ENCODE data around the gene PSMC4. TPM values are rescaled to one million over a fixed set of nuclear protein-coding genes. Genes with fewer than 3 reads are reported as not detected.

Gene PSMC4
- polyA plus RNA-seq, 5 donors: 49.7 to 72.4 (median 52.7) TPM

- DNase-seq: no peak
Measured at GRCh38 chr19:39983695-39984300, 12.8 kb downstream of the PSMC4 start.

- DNase-seq: no peak
Measured at GRCh38 chr19:39986643-39987042, 15.7 kb downstream of the PSMC4 start.

DNA sequence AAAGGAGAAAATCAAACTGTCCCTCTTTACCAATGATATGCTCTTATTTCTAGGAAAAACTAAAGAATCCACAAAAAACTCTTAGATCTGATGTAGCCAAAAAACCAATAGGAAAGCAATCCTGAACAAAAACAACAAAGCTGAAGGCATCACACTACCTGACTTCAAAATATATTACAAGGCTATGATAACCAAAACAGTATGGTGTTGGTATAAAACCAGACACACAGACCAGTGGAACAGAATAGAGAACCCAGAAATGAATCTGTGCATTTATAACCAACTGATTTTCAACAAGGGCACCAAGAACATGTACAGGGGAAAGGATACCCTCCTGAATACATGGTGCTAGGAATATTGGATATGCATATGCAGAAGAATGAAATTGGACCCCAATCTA is 16.2 kb downstream of the PSMC4 start:
- no peak for DNase-seq

- DNase-seq: no peak
Measured at GRCh38 chr19:39987596-39987995, 16.6 kb downstream of the PSMC4 start.

- no peak for DNase-seq
Measured at GRCh38 chr19:39993605-39994004, 22.6 kb downstream of the PSMC4 start.

DNA sequence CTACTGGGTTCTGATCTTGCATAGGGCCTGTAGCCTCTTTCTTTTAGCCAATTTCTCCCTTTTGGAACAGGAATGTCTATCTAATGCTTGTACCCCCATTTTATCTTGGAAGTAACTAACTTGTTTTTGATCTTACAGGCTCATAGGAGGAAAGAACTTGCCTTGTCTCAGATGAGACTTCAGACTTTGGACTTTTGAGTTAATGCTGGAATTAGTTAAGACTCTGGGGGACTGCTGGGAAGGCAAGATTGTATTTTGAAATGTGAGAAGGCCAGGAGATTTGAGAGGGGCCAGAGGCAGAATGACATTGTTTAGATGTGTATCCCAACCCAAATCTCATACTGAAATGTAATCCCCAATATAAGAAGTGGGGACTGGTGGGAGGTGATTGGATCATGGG is 23.4 kb downstream of the PSMC4 start:
- no peak for DNase-seq

DNA sequence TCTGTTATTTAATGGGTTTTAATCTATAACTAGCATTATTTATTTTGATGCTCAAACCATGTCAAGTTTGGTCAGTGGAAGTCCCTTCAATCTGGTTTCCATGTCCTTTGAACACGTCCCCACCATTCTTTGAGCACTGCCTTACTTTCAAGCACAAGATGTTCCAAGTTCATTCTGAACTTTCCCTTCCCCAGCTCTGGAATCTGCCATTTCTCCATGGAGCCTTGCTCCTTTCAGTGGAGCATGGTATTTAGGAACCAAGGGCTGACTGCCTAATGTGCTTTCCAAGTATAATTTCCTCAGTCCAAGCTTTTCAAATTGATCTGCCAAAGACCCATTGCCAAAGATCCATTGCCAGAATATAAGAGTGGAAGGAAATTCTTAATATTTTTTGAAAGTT is 24.8 kb downstream of the PSMC4 start:
- no peak for DNase-seq

GRCh38 chr19:39996218-39996810 is 25.3 kb downstream of the PSMC4 start:
- DNase-seq: no peak

DNA sequence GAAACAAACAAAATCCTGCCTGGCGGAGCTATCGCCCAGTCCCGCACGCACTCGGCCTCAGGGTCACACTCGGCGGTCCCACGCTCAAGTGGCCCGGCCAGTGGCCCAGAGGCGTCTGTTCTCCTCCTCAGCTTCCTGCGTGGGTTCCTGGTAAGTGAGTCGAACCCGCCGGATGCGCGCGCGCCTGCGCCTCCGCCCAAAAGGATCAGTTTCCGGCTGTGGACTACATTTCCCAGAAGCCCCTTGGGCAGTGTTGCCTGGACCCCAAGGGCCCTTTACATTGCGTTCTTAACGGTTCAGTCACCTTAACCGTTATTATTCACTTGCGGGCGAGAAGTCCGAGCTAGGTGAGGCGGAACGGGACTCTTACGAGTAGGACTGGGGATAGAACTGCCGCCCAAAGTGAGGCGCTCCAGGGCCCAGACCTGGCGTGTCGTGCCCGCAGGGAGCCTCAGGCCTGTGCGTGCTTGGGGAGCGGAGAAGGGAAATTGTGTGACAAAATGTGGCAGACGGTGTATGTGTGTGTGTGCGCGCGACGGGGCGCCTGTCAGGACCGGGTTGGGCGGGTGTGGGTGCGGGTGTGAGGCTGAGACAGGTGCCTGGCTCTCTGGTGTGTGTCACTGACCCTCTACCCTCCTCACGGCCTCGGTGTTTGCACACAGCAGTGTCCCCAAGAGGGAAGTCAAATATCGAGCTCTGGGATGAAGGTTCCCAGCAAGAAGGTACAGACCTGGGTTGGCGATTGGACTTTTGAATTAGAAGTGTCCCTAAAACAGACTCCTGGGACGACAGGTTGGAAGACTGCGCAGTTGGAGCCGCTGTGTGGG is 26.1 kb downstream of the PSMC4 start, which contains the start of gene ZNF546:
ZNF546 (plus strand) TSS at position 250 of the 827 bp plus-strand sequence. CDS start 1,267 bp downstream, outside the sequence.
- peak; percentile 85 to 87 for DNase-seq

DNA sequence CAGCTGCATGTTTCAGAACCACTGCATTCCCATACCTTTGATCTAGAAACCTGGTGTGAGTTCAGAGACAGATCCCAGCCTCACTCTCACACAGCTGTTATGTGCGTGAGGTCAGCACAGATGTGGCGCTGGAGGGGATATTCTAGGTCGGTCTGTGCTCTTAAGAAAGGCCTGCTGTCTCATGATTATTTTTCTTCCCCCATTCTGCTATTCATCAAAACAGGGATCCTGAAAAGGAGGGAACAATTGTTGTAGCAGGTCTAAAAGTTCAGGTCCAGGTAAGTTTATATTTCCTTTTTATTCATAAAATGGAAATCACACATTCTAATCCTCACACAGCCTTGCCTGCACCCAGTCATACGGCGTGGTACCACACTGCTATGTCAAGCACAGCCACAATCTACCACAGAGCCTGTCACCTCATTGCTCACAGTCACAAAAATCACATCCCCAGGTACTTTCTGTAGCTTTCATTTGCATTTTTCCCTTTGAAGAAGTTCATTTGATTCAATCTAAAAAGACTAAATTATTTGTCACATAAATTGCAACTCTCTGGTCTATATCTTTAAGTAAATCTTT is 26.8 kb downstream of the PSMC4 start:
- DNase-seq: no peak

GRCh38 chr19:39998501-39998900 is 27.5 kb downstream of the PSMC4 start:
- no peak for DNase-seq

- no peak for DNase-seq
Measured at GRCh38 chr19:40005691-40006272, 34.8 kb downstream of the PSMC4 start.

DNA sequence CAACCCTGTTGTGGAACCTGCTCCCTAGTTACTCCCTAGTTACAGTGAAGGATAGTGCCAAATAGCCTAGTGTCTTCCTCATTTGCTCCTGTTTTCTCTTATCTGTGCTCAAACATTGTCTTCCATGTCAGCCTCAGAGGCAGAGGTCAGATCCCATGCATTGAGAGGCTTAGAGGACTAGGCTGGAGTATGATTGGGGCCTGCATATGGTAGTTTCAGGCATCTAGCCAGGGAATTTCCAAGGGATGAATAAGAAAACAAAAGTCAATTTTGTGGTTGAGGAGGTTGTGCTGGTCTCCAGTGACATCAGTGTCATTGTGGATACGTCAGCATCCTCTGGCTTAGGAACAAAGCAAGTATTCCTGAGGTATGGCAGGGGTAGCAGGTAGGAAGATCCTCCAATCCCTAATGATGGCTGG is 35.3 kb downstream of the PSMC4 start:
- DNase-seq: no peak

- DNase-seq: no peak
Measured at GRCh38 chr19:40009674-40010073, 38.7 kb downstream of the PSMC4 start.

DNA sequence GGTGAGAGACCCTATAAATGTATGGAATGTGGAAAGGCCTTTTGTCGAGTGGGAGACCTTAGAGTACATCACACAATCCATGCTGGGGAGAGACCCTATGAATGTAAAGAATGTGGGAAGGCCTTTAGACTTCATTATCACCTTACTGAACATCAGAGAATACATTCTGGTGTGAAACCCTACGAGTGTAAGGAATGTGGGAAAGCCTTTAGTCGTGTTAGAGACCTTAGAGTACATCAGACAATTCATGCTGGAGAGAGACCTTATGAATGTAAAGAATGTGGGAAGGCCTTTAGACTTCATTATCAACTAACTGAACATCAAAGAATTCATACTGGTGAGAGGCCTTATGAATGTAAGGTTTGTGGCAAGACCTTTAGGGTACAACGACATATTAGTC is 43.0 kb downstream of the PSMC4 start:
- no peak for DNase-seq

GRCh38 chr19:40023969-40024368 is 53.0 kb downstream of the PSMC4 start:
- DNase-seq: no peak

DNA sequence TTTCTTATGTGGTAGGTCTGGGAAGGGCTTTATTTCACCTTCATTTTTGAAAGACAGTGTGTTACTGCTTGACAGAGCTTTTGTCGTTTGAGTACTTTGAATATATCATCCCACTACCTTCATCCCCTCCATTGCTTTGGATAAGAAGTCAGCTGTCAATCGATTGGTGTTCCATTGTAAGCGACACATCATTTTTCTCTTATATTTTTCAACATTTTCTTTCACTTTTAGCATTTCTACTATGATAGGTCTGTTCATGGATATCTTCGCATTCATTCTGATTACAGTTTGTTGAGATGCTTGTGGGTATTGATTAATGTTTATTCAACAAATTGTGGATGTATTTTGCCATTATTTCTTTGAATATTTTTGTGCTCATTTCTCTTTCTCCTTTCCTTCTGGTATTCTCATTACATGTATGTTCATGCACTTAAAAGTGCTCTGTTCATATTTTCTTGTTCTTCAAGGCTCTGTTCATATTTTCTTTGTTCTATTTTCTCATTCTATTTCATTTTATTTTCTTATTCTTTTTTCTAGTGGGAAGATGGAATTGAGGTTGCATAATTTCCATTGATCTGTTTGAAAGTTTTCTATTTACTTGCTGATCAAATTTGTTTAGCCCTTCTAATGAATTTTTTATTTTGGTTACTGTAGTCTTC is 55.1 kb downstream of the PSMC4 start:
- no peak for DNase-seq

DNA sequence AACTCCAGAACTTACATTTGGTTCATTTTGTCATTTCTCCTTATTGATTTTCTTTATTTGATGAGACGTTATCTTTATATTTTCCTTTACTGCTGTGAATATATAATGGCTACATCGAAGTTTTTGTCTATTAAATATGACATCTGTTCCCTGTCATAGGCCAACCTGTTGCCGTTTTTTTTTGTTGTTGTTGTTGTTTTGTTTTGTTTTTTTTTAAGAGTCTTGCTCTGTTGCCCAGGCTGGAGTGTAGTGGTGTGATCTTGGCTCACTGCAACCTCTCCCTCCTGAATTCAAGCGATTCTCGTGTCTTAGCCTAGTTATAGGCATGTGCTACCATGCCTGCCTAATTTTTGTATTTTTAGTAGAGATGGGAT is 55.6 kb downstream of the PSMC4 start:
- DNase-seq: no peak
